NCI-H82 treated with DMSO at 0.1 percent for 48 hours (cell line): ENCODE data around the gene FUOM.
"Not testable (repeated sequence)": the region's sequence is repeated elsewhere in the genome, so short reads cannot be mapped to it uniquely, and the experiment has no call there.

Experiments
- DNase-seq: peaks from one replicate; lab custom pipeline; 2025; ENCODE audit not compliant: unreplicated experiment; lab: John Stamatoyannopoulos, UW

The FUOM gene

DNA sequence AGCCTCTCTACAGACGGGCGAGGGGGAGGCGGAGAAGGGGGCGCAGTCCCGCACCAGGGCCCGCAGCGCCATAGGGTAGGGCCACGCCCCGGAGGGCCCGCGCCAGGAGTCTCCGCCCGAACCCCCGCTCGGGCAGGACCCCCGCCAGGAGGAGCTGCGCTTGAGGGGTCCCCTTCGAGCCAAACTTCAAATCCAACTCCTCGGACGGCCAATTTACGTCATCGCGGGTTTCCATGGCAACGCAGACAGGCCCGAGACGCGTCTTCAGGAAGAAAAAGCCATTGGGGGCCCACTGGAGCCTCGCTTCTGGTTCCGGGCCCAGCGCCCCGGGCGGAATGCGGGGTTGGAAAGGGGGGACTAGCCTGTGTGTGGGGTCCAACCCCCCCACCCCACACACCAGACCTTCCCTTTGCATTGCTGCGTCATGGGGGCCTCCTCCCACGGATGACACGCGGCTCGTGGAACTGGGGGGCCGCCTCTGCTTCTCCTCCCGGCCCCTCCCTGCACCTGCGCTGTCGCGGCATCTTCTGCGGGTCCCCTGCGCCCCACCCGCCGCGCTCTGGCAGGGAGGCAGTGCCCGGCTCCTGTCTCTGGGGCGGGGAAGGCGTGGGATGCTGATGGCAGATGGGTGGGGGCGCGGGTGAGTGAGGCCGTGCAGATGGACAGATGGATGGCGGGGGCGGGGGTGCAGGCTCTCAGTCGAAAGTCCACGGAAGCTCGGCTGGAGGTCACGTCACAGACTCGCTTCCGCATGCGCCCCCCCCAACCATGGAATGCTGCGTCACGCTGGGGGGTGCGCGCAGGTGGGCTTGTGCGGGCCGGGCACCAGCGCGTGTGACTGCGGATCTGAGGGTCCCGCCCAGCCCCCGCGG, 22.3 kb downstream of the FUOM start:
- no peak for DNase-seq

DNA sequence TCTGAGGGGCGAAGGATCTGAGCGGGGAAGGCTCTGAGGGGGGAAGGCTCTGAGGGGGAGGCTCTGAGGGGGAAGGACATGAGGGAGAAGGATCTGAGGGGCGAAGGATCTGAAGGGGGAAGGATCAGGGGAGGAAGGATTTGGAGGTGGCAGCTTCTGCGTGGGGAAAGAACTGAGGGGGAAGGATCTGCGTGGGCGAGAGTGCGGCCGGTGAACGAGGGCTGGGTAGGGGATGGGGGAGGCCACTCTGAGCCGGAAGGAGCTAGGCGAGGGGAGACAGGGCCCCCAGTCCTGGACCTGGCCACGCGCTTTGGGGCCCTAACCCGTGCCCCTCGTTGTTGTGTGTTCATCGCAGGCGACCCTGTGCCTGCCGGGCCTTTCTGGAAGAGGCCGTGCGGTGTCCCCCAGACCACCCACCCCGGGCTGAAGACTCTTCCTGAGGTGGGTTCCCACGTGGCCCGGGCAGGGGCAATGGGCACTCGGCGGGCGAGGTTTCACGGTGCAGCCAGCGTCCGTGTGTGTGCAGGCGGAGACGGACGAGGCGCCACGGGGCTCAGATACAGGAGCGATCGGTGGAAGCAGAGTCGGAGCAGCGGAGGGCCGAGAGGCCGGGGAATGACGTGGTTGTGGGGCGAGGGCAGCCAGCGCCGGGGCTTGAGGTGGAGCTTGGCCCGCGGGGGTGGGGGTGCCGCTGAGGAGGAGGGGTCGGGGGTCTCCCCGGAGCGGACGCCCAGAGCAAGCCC, 23.1 kb downstream of the FUOM start:
- no peak for DNase-seq

DNA sequence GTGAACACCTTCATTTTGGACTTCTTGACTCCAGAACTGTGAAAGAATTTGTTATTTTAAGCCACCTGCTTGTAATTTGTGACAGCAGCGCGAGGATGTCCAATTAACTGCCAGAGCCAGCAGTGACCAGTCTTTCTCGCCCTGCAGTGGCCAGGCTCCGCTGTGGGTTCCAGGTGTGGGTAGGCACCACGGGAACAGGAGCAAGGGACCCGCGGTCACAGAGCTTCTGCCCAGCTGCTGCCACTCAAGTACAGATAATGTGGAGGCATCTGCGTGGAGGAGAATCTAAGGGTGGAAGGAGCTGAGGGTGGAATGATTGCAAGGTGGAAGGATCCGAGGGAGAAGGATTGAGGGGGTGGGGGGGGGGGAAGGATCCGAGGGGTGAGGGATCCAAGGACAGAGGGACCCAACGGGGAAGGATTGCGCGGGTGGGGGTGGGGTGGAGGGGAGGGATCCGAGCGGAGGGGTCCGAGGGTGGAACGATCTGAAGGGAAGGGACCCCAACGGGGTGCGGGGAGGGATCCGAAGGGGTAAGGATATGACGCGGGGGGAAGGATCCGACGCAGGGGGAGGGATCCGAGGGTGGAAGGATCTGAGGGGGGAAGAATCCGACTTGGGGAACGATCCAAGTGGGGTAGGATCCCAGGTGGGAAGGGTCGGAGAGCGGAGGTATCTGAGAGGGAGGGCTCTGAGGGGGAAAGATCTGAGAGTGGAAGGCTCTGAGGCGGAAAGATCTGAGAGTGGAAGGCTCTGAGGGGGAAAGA, 24.7 kb downstream of the FUOM start:
- DNase-seq: no peak

DNA sequence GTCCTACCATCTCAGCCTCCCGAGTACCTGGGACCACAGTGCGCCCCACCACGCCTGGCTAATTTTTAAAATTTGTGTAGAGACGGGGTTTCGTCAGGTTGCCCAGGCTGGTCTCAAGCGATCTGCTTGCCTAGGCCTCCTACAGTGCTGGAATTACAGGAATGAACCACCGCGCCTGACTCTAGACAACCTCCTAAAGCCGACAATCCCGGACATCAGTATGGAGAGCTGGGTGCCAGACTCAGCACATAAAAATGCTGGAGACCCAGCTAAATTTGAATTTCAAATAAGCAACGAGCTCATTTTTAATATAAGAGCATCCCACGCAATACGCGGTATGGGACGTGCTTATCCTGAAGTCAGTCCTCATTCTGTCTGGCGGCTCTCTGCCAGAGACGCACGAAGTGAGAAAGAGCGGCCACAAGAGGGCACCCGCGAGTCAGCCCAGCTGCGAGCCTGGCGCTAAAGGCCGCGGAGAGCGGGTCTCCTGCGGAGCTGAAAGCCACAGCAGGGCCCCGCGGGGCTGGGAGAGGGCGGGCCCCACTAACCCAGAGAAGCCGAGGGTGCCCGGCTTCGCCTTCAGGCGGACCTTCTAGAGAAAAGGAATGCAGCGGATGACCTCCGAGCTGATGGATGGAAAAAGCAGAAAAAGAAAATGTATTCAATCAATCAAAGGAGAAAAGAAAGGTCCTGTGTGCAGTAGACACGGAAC, 28.2 kb downstream of the FUOM start:
- peak; percentile 54 for DNase-seq

DNA sequence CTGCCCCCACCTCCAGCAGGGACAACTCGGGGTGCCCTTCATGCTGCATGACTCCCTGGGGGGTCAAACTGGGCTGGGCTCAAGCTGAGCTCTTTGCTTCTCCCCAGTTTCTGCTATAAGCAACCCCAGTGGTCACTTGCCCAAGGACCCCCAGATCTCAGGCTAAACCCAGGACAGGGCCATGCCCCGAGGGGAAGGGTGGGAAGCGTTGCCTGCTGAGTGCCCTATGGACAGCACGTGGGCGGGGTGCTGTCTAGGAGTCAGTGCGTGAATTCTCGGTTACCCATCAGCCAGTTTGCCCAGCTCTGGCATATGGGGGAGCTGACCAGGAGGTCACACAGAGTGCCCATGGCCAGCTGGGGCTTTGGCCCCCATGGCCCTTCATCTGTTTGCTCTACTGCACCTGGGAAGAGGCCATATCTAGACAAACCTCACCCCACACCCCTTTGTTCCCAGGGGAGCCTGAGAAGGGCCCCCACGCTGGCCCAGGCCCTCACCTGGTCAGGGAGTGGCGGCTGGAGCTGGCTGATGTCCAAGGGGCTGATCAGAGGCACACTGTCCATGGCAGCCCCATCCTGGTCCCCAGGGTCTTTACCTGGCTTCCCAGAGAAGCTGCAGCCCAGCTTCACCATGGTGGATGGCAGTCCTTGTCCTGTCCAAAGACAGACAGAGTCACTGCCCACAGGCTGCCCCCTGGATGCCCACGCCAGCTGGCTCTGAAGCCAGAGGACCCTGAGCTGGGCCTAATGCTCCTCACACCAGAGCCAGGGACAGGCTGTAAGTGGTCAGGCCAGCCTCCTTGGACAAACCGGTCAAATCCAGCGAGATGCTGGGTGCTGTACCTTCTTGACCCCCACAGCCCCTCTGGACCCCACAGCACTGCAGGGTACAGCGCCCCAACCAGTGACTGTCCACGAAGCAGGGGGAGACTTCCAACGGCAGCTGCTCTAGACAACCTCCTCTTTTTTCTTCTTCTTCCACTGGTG, 29.2 kb downstream of the FUOM start:
- no peak for DNase-seq

DNA sequence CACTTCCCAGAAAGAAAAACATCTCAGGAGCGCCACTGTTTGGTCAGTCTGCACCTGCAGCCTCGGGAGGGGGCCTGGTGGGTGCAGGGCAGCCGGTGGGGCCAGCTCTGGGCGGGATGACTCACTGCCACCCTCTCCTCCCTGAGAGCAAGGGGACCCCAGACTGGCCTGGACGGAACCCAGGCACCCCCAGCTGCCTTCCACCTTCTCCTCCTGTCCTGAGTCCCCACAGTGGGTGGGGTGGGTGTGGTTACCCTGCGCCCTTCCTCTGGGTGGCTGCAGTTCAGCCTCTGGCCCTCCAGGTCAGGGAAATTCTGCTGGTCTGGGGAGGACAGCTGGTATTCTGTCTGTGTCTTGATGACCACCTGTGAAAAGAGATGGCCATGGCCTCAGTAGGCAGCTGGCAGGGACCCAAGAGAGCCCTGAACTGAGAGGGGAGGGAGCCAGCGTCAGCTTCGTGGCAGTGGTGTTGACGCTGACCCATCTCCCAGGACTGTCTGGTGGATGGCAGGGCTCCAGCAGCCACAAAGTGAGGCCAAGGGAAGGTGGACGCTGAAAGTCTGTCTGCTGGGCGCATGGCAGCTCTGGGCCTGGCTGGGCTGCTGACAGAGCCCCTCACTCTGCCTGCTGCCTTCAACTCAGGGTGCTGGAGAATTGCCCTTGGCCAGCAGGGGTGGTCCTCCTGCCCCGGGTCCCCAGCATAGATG, 30.0 kb downstream of the FUOM start:
- no peak for DNase-seq

DNA sequence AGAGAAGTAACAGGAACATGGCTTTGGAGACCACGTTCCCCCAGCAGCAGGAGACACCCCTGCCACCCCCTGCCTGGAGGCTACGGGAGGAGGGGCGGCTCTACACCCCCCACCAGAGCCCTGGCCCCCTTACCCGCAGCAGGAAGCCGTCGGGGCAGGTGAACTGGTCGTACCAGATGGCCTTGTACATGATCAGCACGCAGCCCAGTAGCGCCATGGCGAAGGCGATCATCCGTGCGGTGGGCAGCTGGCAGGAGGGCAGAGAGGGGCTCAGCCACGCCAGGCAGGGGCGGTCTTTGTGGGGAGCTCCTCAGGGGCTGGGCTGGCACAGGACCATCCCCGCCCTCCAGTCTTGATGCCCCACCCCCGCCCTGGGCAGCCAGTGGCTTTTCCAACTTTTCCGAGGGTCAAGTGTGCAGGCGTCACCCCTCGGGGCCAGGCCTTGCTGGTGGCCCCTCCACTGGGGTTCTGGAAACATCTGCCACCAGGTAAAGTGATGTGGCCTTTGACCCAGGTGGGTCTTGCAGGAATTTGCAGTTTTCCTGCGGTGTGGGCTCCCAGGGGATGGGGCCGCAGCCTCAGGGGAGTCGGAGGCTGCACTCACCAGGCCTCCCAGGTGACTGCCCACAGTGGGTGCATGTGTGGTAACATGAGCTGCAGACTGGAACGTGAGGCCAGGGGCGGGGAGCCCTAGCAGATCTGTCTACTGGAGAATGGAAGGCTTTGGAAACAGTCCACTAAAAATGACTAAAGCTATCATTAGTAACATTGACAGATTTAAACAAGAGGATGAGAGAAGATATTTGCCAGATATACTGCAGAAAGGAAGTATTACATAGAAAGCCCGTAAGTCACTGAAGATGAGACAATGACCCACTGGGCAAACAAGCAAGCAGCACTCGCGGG, 30.8 kb downstream of the FUOM start:
- DNase-seq: no peak

DNA sequence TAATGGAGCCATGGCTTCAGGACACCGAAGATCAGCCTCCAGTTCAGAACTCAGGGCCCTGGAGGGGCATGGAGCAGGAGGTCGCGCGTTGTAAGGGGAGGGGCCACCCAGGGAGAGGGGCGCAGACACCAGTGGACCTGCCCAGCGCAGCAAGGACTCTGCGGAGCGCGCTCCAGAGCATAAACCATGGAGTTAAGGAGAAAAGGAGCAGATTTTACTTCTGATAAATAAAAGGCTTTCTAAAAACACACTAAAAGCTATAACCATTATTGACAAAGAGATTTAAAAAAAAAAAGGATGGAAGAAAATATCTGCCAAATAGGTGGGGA, 31.6 kb downstream of the FUOM start:
- no peak for DNase-seq

DNA sequence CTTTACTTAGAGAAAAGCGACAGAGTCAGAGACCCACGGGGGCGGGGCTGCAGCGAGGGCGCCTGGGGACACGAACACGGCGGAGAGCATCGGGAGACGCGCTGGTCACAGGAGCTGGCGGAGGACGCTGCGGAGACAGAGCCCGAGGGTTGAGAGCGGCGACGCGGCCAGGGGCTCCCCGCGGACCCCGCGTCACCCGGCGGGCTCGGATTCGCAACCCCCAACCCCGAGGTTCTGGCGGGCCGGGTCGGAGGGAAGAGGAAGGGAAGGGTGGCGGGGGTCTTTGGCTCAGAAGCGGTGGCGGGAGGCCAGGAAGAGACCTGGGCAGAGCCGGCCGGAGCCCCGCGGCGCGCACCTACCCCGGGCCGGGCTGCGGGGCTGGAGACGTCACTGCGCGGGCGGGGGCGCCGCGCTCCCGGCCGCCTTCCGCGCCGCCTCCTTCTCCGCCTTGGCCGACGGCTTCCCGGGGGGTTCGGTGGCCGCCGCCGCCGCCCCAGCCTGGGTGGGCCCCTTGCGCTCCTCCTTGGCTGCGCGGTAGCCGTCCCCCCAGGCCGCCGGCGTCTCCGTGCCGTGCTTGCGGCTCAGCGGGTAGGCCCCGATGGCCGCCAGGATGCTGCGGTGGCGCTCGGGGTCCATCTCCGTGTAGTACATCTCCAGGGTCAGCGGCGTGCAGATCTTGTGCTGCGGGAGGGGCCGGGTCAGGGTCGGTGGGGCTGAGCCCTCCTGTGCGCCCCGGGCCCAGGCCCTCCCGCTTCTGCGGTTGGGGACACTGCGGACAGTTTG, 32.2 kb downstream of the FUOM start:
- no peak for DNase-seq

DNA sequence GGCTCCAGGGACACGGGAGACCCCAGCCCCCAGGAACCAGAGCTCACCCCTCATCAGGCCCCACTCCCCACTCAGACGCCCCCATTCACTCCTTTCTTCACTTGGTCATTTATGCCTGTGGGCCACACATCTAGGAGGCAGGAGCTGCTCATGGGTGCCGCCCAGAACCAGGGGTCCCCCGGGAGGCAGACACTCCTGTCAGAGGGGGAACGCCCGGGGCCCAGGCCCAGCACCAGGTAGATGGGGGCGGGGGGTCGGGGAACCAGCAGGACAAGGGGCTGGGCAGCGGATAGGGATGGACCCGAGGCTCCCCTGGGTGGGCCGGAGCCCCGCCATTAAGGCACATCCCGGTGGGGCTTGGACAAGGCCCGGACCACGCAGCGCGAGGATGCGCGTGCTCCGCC, 33.0 kb downstream of the FUOM start:
- no peak for DNase-seq

DNA sequence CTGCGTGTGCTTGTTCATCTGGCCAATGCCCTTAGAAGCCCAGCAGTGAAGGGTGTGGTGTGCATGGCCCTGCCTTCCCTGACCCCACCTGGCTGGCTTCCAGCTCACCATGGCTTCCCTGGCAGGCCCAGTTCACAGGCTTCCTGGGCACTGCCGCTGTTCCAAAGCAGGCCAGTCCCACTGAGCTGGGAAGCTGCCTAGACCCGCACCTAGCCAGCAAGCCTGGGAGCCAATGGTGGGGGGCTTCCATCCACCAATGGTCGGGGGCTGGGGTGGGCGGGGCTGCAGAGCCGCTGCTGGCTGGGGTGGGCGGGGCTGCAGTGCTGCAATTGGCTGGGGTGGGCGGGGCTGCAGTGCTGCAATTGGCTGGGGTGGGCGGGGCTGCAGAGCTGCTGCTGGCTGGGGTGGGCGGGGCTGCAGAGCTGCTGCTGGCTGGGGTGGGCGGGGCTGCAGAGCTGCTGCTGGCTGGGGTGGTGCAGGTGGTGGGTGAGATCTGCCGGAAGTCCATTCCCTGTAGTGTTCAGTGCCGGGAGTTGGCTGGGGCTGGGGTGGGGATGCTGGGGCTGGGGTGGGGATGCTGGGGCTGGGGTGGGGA, 33.5 kb downstream of the FUOM start:
- peak; percentile 48 for DNase-seq

DNA sequence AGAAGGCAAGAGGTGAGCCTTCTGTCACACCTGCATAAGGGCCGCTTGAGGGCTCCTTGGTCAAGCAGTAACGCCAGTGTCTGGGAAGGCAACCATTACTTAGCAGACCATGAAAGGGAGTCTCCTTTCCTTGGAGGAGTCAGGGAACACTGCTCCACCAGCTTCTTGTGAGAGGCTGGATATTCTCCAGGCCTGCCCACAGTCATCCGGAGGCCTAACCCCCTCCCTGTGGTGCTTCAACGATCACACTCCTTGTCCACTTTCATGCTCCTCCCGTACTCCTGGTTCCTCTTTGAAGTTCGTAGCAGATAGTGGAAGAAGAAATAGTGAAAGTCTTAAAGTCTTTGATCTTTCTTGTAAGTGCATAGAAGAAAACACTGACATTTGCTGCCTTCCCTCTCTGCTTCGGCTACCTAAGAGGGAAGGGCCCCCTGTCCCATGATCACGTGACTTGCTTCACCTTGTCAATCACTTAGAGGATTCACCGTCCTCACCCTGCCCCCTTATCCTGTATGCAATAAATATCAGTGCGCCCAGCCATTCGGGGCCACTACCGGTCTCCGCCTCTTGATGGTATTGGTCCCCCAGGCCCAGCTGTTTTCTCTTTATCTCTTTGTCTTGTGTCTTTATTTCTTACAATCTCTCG, 35.6 kb downstream of the FUOM start:
- DNase-seq: not testable (repeated sequence)

DNA sequence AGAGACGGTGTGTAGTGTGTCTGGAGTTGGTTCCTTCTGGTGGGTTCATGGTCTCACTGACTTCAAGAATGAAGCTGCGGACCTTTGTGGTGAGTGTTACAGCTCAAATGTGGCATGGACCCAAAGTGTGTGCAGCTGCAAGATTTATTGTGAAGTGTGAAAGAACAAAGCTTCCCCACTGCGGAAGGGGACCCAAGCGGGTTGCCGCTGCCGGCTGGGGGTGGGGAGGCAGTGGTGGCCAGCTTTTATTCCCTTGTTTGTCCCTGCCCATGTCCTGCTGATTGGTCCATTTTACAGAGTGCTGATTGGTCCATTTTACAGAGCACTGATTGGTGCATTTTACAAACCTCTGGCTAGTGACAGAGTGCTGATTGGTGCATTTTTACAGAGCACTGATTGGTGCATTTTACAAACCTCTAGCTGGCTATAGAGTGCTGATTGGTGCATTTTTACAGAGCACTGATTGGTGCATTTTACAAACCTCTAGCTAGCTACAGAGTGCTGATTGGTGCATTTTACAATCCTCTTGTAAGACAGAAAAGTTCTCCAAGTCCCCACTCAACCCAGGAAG, 36.9 kb downstream of the FUOM start:
- not testable (repeated sequence) for DNase-seq

DNA sequence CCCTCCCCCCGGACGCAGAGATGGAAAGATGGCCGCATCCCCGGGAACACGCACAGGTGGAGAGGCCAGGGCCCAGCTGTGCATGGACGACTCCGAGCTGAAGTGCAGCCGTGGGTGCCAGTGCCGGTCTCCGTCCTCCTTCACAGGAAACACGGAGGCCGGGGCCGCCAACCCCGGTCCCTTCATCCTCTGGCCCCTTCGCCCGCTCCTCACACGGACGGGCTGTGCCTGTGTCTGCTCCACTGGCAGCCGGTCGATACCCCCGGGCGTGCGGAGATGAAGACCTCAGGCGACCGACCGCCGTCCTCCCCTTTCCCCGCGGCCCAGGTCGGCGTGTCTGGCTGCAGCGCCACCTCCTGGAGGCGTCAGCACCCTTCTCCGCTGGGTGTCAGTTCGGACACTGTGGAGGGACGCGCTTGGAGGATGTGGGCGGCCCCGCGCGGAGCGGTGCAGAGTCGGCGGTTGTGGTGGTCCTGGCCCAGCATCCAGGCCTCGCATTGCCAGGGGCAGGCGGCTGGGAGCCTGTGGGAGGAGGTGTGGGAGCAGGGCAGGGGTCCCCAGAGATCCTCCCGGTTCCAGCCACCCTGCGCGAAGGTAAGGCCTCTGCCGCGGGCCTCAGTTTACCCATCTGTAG, 39.2 kb downstream of the FUOM start:
- no peak for DNase-seq

DNA sequence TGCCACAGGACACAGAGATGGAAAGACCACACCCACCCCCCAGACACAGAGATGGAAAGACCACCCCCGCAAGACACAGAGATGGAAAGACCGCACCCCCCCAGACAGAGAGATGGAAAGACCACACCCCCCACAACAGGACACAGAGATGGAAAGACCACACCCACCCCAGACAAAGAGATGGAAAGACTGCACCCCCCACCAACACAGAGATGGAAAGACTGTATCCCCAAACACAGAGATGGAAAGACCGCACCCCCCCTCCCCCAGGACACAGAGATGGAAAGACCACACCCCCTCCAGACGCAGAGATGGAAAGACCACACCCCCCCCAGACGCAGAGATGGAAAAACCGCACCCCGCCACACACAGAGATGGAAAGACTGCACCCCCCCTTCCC, 41.1 kb downstream of the FUOM start:
- DNase-seq: no peak

DNA sequence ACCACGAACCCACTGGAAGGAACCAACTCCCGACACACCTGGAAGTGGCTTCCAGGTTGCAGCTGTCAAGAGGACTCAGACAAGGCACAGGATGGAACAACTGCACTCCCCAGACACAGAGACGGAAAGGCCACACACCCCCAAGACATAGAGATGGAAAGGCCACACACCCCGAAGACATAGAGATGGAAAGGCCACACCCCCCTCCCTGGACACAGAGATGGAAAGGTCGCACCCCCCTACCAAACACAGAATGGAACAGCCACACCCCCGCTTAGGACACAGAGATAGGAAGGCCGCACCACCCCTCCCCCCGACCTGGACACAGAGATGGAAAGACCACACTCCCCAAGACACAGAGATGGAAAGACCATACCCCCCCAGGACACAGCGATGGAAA, 41.6 kb downstream of the FUOM start:
- DNase-seq: no peak
